ENCODE measurements around the gene SMIM23. TPM values are rescaled to one million over a fixed set of nuclear protein-coding genes. Genes with fewer than 3 reads are reported as not detected.

SMIM23 gene
- total and polyA plus RNA-seq, 2 donors (not counting 1 experiment from before 2014, with no cell fraction given): not detected

DNA sequence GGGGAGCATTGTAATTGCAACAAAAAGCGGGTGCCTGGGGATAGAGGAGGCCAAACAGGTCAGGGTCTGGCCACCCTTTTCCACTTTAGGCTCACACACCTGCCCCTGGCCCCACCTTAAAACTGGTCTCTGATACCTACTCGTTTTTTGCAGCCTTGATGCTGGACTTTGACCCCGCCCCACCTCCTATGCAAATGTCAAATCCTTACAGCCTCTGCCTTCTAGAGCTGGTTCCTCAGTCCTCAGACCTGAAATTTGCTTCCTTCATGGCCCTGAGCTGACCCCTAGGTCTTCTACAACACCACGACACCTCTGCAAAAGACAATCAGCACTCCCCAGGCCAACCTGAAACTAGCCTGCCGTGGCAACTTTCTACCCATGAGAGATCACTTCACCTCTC lies 37.7 kb downstream of the SMIM23 start:
- H2AFZ ChIP-seq (ENCODE audit: insufficient read depth, low read depth, low read length, poor library complexity, severe bottlenecking): no peak overlapping the region
- TF ChIP-seq, protein P1, sequence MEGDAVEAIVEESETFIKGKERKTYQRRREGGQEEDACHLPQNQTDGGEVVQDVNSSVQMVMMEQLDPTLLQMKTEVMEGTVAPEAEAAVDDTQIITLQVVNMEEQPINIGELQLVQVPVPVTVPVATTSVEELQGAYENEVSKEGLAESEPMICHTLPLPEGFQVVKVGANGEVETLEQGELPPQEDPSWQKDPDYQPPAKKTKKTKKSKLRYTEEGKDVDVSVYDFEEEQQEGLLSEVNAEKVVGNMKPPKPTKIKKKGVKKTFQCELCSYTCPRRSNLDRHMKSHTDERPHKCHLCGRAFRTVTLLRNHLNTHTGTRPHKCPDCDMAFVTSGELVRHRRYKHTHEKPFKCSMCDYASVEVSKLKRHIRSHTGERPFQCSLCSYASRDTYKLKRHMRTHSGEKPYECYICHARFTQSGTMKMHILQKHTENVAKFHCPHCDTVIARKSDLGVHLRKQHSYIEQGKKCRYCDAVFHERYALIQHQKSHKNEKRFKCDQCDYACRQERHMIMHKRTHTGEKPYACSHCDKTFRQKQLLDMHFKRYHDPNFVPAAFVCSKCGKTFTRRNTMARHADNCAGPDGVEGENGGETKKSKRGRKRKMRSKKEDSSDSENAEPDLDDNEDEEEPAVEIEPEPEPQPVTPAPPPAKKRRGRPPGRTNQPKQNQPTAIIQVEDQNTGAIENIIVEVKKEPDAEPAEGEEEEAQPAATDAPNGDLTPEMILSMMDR (IDR thresholded peaks at IDR 0.05): no peak
- TF ChIP-seq EZH2 (IDR thresholded peaks at IDR 0.05; ENCODE audit: borderline replicate concordance, insufficient read depth, low read depth, low read length, poor library complexity, severe bottlenecking): no peak
- H3K4me1 ChIP-seq (ENCODE audit: control insufficient read depth in 2 of 2, insufficient read depth in 2 of 2, low read length in 2 of 2): no peaks in the 10 kb centered on the region
- intact Hi-C loops (cut with micrococcal nuclease): no loop called here
- no peaks in the 10 kb centered on the region for H3K36me3 ChIP-seq (replicated peaks in 1 of 2; ENCODE audit: control extremely low read depth in 1 of 2, control insufficient read depth in 1 of 2, extremely low read depth in 1 of 2, insufficient read depth in 2 of 2, low read length in 1 of 2)
- no peaks in the 10 kb centered on the region for H3K9me3 ChIP-seq (ENCODE audit: control extremely low read depth in 1 of 3, control insufficient read depth in 2 of 3, insufficient read depth in 1 of 3, low read length in 2 of 3)
- Mint-ChIP-seq H3K9me3 (ENCODE audit: insufficient read depth) (no peaks in the 10 kb centered on the region), H3K27me3 (peaks cover 11% of the 10 kb centered on the region), H3K27ac (no peak overlapping the region), H3K4me3 (no peak overlapping the region), H3K4me1 (no peaks in the 10 kb centered on the region)
- no peak overlapping the region for H3K4me3 ChIP-seq (ENCODE audit: control extremely low read depth in 1 of 5, extremely low read depth in 1 of 5, insufficient read depth in 1 of 5, low read depth in 2 of 5, low read length in 4 of 5)
- H3K4me2 ChIP-seq (replicated peaks; ENCODE audit: low read depth, low read length, poor library complexity, severe bottlenecking): no peak overlapping the region
- no peak overlapping the region for H3K27ac ChIP-seq (ENCODE audit: low read length in 2 of 2)
- ATAC-seq (ENCODE audit: low read depth) (no peak), DNase-seq (no peak)
- no peaks in the 10 kb centered on the region for H4K20me1 ChIP-seq (ENCODE audit: control insufficient read depth, insufficient read depth, low read length, poor library complexity, severe bottlenecking)
- ChIA-PET CTCF (no interaction called here), POLR2A (no interaction called here)
- H3K79me2 ChIP-seq (ENCODE audit: control insufficient read depth, insufficient read depth, low read length): no peaks in the 10 kb centered on the region
- H3K27me3 ChIP-seq (replicated peaks in 1 of 4; ENCODE audit: control extremely low read depth in 1 of 4, control insufficient read depth in 3 of 4, insufficient read depth in 4 of 4, low read length in 3 of 4): no peaks in the 10 kb centered on the region
- H3K9ac ChIP-seq (ENCODE audit: low read length): no peak overlapping the region
- 87% methylated on average over 5 of the region's 5 CpGs for WGBS (ENCODE audit: insufficient coverage)

DNA sequence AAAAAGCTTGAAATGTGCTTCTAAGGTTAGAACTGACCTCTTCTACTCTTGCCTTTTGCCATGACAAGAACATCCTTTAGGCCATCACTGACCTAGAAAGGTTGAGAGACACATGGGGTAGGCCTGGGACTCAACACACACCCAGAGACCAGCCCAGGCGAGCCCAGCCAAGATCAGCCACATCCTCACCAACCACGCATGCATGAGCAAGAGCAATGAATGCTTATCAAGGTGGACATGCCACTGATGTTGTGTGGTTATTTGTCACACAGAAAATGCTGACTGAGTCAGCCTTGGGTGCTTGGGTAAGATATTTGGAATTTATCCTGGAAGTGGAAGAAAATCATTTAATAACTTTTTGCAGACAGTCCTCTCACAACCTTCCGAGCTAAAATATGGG lies 39.4 kb downstream of the SMIM23 start:
- H3K9ac ChIP-seq (ENCODE audit: low read length): no peak overlapping the region
- intact Hi-C loops (cut with micrococcal nuclease): no loop called here
- Mint-ChIP-seq H3K4me1 (no peaks in the 10 kb centered on the region), H3K4me3 (no peak overlapping the region), H3K9me3 (ENCODE audit: insufficient read depth) (no peaks in the 10 kb centered on the region), H3K27ac (no peak overlapping the region), H3K27me3 (peaks cover 6% of the 10 kb centered on the region)
- H3K4me1 ChIP-seq (ENCODE audit: control insufficient read depth in 2 of 2, insufficient read depth in 2 of 2, low read length in 2 of 2): no peaks in the 10 kb centered on the region
- TF ChIP-seq, protein P1 (IDR thresholded peaks at IDR 0.05): no peak
- TF ChIP-seq EZH2 (IDR thresholded peaks at IDR 0.05; ENCODE audit: borderline replicate concordance, insufficient read depth, low read depth, low read length, poor library complexity, severe bottlenecking): no peak
- no peaks in the 10 kb centered on the region for H3K9me3 ChIP-seq (ENCODE audit: control extremely low read depth in 1 of 3, control insufficient read depth in 2 of 3, insufficient read depth in 1 of 3, low read length in 2 of 3)
- no peaks in the 10 kb centered on the region for H4K20me1 ChIP-seq (ENCODE audit: control insufficient read depth, insufficient read depth, low read length, poor library complexity, severe bottlenecking)
- no peaks in the 10 kb centered on the region for H3K79me2 ChIP-seq (ENCODE audit: control insufficient read depth, insufficient read depth, low read length)
- no peaks in the 10 kb centered on the region for H3K36me3 ChIP-seq (replicated peaks in 1 of 2; ENCODE audit: control extremely low read depth in 1 of 2, control insufficient read depth in 1 of 2, extremely low read depth in 1 of 2, insufficient read depth in 2 of 2, low read length in 1 of 2)
- H3K4me2 ChIP-seq (replicated peaks; ENCODE audit: low read depth, low read length, poor library complexity, severe bottlenecking): no peak overlapping the region
- no peak overlapping the region for H2AFZ ChIP-seq (ENCODE audit: insufficient read depth, low read depth, low read length, poor library complexity, severe bottlenecking)
- H3K27me3 ChIP-seq (replicated peaks in 1 of 4; ENCODE audit: control extremely low read depth in 1 of 4, control insufficient read depth in 3 of 4, insufficient read depth in 4 of 4, low read length in 3 of 4): no peaks in the 10 kb centered on the region
- H3K27ac ChIP-seq (ENCODE audit: low read length in 2 of 2): no peak overlapping the region
- CTCF ChIA-PET: no interaction called here
- DNase-seq (no peak), ATAC-seq (ENCODE audit: low read depth) (no peak)
- H3K4me3 ChIP-seq (ENCODE audit: control extremely low read depth in 1 of 5, extremely low read depth in 1 of 5, insufficient read depth in 1 of 5, low read depth in 2 of 5, low read length in 4 of 5): no peak overlapping the region
- POLR2A ChIA-PET: no interaction called here
- 90% methylated on average over 2 of the region's 3 CpGs for WGBS (ENCODE audit: insufficient coverage)
